Testis (tissue), 2 donors: Measurements from ENCODE around the gene SORL1-AS1.
"Not testable (repeated sequence)": the region's sequence is repeated elsewhere in the genome, so short reads cannot be mapped to it uniquely, and the experiment has no call there.

Source experiments
- DNase-seq: peaks from one replicate; pipeline ENCODE4 v3.0.0-alpha.2; 2019
- H3K27ac ChIP-seq, 2 donors: fragments of 200-600 bp; sonication (generic); one replicate each; pipeline ENCODE4 v1.5.1; 2019
- H3K27me3 ChIP-seq: fragments of 200-600 bp; sonication (generic); one replicate; pipeline ENCODE4 v1.5.1; 2019
- H3K36me3 ChIP-seq: fragments of 200-600 bp; sonication (generic); one replicate; pipeline ENCODE4 v1.5.1; 2017; ENCODE audit warnings: low read depth; ENCODE audit errors: missing control alignments
- H3K4me1 ChIP-seq: fragments of 200-600 bp; sonication (generic); one replicate; pipeline ENCODE4 v1.5.1; 2019
- H3K4me3 ChIP-seq, 2 donors: fragments of 200-600 bp; sonication (generic); one replicate each; pipeline ENCODE4 v1.5.1; 2017 to 2019
- H3K9me3 ChIP-seq: fragments of 200-600 bp; sonication (generic); one replicate; pipeline ENCODE4 v1.5.1; 2017
- POLR2A ChIP-seq: fragments of 450-650 bp; IDR thresholded peaks from one replicate; pipeline ENCODE4 v1.6.1; 2017; ENCODE audit warnings: antibody characterized with exemption, mild to moderate bottlenecking, moderate library complexity
- WGBS, 2 donors: methylation state at CpG; one replicate each; pipeline ENCODE4 v1.1.5; 2018; 5-methylcytosine and 5-hydroxymethylcytosine counted together
- intact Hi-C: fragments of 100-400 bp; cut with DNase I; formaldehyde crosslinking; loops from one replicate; pipeline ENCODE4 v1.15.1; 2023; ENCODE audit warnings: low total_unique reads
- TF ChIP-seq, protein P1 (sequence below), 3 experiments: fragments of 450-650 bp in 2 of 3; fragments of 200-600 bp in 1 of 3; sonication (generic) in 1 of 3; IDR thresholded peaks; one replicate each; pipeline ENCODE4 v1.5.1; 2016 to 2019; ENCODE audit warnings: antibody characterized with exemption in 3 of 3, mild to moderate bottlenecking in 2 of 3, moderate library complexity in 1 of 3

The SORL1-AS1 gene

DNA sequence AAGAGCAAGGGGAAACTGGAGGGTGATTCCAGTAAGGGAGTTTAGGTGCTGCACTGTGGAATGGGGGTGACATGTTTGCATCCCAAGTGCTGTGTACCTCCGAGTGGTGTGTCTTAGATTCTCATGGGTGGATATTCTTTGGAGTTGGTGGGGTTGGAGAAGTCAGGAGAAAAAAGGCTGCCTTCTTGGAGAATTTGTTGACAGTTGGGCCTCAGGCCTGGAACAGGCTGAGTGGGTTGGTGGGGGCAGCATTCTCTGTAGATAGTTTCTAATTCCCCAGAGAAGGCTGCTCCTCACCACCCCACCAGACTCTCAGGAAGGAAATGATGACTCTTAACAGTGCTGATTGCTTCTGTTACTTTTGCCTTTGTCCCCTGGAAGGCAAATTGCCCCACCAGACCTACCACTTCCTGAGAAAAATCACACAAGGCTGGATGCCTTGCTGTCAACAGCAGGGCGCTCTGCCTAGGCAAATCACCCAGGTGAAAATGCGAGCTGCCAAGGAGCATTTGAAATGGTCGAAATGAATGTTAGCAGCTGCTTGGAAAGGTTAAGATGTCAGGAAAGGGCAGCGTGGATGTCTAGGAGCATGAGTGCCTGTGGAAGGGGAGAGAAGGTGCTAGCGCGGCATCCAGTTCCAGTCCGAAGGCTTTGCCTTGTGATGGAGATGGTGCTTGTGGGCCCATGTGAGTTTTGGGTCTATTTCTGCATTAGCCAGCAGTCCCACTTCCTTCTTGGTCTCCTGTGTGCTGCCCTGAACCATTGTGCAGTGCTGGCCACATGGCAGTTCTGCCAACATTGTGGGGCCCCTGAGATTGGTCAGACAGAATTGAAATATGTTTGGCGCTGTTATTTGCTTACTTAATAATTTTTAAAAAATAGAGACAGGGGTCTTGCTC, 29.7 kb upstream of the SORL1-AS1 start:
- 80 to 84% methylated on average over 9 of the region's 9 CpGs for WGBS, 2 donors
- intact Hi-C loops: no loop called here
- Histone ChIP-seq H3K27ac (no peak overlapping the region), H3K4me3 (no peak overlapping the region), H3K9me3 (no peaks in the 10 kb centered on the region), H3K4me1 (no peaks in the 10 kb centered on the region), H3K36me3 (no peaks in the 10 kb centered on the region), H3K27me3 (no peaks in the 10 kb centered on the region)
- TF ChIP-seq, protein P1, sequence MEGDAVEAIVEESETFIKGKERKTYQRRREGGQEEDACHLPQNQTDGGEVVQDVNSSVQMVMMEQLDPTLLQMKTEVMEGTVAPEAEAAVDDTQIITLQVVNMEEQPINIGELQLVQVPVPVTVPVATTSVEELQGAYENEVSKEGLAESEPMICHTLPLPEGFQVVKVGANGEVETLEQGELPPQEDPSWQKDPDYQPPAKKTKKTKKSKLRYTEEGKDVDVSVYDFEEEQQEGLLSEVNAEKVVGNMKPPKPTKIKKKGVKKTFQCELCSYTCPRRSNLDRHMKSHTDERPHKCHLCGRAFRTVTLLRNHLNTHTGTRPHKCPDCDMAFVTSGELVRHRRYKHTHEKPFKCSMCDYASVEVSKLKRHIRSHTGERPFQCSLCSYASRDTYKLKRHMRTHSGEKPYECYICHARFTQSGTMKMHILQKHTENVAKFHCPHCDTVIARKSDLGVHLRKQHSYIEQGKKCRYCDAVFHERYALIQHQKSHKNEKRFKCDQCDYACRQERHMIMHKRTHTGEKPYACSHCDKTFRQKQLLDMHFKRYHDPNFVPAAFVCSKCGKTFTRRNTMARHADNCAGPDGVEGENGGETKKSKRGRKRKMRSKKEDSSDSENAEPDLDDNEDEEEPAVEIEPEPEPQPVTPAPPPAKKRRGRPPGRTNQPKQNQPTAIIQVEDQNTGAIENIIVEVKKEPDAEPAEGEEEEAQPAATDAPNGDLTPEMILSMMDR (IDR thresholded peaks at IDR 0.05): no peak
- no peak for TF ChIP-seq POLR2A
- DNase-seq: no peak

DNA sequence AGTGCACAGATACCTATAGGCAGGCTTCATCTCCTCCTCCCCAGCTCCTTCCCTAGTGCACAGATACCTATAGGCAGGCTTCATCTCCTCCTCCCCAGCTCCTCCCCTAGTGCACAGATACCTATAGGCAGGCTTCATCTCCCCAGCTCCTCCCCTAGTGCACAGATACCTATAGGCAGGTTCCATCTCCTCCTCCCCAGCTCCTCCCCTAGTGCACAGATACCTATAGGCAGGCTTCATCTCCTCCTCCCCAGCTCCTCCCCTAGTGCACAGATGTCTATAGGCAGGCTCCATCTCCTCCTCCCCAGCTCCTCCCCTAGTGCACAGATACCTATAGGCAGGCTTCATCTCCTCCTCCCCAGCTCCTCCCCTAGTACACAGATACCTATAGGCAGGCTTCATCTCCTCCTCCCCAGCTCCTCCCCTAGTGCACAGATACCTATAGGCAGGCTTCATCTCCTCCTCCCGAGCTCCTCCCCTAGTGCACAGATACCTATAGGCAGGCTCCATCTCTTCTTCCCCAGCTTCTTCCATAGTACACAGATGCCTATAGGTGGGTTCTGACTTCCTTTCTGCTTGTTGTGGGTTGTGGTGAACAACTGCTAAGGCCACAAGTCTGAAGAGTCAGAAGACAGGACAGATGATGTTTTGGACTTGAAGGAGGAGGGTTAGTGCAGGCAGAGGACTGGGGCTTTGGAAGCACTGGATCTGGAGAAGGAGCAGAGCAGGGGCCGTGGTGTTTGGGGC, 28.9 kb upstream of the SORL1-AS1 start:
- H3K27me3 ChIP-seq, H3K4me3 ChIP-seq, H3K36me3 ChIP-seq, H3K4me1 ChIP-seq, H3K27ac ChIP-seq, H3K9me3 ChIP-seq, intact Hi-C loops, DNase-seq: not testable (repeated sequence)
- 82 to 90% methylated on average over 2 of the region's 2 CpGs for WGBS, 2 donors

DNA sequence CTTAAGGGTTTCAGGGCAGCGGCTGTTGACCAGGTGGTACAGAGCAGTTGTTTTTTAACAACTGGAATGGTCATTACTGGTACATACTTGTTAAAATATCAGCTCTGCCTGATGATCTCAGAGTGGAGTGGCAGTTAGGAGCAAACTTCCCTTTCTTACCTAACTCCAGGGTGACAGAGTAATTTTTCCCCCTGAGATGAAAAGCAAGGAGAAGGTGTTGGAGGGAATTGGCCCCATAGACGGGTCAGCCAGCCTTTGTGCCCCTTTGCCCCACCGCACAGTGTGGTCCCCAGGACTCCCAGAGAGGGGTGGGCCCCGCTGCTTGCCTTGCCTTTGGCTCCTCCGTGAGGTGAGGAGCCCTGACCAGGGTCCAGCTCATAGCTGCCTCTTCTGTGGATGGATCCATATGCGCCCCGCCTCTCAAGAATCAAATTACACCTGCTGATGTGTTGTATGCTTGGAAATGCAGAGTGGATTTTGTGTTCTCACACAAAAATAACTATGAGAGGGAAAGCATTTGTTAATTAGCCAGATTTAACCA, 27.0 kb upstream of the SORL1-AS1 start:
- 78 to 94% methylated on average over 7 of the region's 7 CpGs for WGBS, 2 donors
- TF ChIP-seq, protein P1 (IDR thresholded peaks at IDR 0.05): no peak
- TF ChIP-seq POLR2A: no peak
- DNase-seq: no peak
- Histone ChIP-seq H3K27ac (no peak overlapping the region), H3K27me3 (no peaks in the 10 kb centered on the region), H3K4me1 (no peaks in the 10 kb centered on the region), H3K4me3 (no peak overlapping the region), H3K9me3 (no peaks in the 10 kb centered on the region), H3K36me3 (no peaks in the 10 kb centered on the region)
- intact Hi-C loops: no loop called here

DNA sequence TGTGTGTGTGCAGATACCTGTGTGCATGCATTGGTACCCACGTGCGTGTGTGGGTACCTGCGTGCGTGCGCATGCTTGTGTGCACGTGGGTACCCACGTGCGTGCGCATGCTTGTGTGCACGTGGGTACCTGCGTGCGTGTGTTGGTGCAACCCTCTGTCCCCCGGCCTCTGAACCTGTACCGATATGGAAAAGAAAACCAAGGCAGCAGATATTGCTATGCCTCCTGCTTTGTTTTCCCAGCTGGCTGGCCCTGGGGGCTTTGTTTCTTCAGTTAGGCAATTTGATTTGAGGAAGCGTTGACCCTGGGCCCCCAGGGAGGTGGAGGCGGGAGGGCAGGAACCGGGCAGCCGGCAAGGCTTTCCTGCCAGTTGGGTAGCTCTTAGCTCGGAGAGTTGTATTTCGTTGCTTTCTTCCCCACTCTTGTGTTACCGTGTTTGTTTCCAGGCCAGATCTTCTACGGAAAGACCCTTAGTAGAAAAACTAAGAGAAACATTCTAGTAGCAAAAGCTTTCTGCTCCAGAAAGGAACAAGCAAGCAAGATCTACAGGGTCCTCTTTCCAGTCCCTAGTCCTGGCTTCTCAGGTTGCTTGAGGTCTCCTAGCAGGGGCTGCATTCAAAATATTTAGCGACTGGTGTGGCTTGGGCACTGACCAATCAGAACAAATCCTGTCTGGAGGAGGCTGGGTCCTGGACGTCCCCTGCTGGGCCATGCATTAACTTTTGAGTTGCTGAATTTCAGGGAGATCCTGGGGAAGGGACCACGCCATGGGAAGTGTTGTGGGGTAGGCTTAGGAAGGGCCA, 26.3 kb upstream of the SORL1-AS1 start:
- WGBS, 2 donors: 56 to 71% methylated on average over 22 to 25 of the region's 25 CpGs
- intact Hi-C loops: no loop called here
- no peak for TF ChIP-seq POLR2A
- TF ChIP-seq, protein P1 (IDR thresholded peaks at IDR 0.05): no peak
- Histone ChIP-seq H3K4me3 (no peak overlapping the region), H3K27me3 (no peaks in the 10 kb centered on the region), H3K4me1 (no peaks in the 10 kb centered on the region), H3K27ac (no peak overlapping the region), H3K9me3 (no peaks in the 10 kb centered on the region), H3K36me3 (no peaks in the 10 kb centered on the region)
- DNase-seq: no peak
